ENCODE data around the gene MEAK7.
"Not testable (repeated sequence)": the region's sequence is repeated elsewhere in the genome, so short reads cannot be mapped to it uniquely, and the experiment has no call there.

Gene MEAK7

GRCh38 chr16:84532855-84533486 is 28.5 kb upstream of the MEAK7 start:
- no peak for DNase-seq

- peak; percentile 80 for DNase-seq
These were observed 27.8 kb upstream of the MEAK7 start for GRCh38 chr16:84532291-84532724.

GRCh38 chr16:84531671-84532111 is 27.2 kb upstream of the MEAK7 start:
- no peak for DNase-seq

GRCh38 chr16:84530590-84530989 is 26.1 kb upstream of the MEAK7 start:
- no peak for DNase-seq

- no peak for DNase-seq
These were observed 25.1 kb upstream of the MEAK7 start for GRCh38 chr16:84529607-84530006.

GRCh38 chr16:84528322-84528721 is 23.9 kb upstream of the MEAK7 start:
- no peak for DNase-seq

- DNase-seq: no peak
These were observed 23.2 kb upstream of the MEAK7 start for GRCh38 chr16:84527532-84528269.

- peak; percentile 87 for DNase-seq
These were observed 22.5 kb upstream of the MEAK7 start for GRCh38 chr16:84526794-84527531.

GRCh38 chr16:84524941-84525581 is 20.6 kb upstream of the MEAK7 start:
- not testable (repeated sequence) for DNase-seq

- no peak for DNase-seq
These were observed 20.0 kb upstream of the MEAK7 start for GRCh38 chr16:84524346-84524920.

GRCh38 chr16:84521497-84521770 is 17.0 kb upstream of the MEAK7 start:
- no peak for DNase-seq

GRCh38 chr16:84520725-84521496 is 16.5 kb upstream of the MEAK7 start:
- no peak for DNase-seq

GRCh38 chr16:84519855-84520254 is 15.4 kb upstream of the MEAK7 start:
- no peak for DNase-seq

GRCh38 chr16:84518804-84519341 is 14.4 kb upstream of the MEAK7 start:
- no peak for DNase-seq

- DNase-seq: not testable (repeated sequence)
These were observed 13.8 kb upstream of the MEAK7 start for GRCh38 chr16:84518220-84518619.

GRCh38 chr16:84517366-84517765 is 12.9 kb upstream of the MEAK7 start:
- DNase-seq: no peak

GRCh38 chr16:84514874-84515835 is 10.7 kb upstream of the MEAK7 start:
- no peak for DNase-seq

- no peak for DNase-seq
These were observed 9.9 kb upstream of the MEAK7 start for GRCh38 chr16:84514295-84514873.

GRCh38 chr16:84513666-84514065 is 9.2 kb upstream of the MEAK7 start:
- no peak for DNase-seq

- no peak for DNase-seq
These were observed 8.7 kb upstream of the MEAK7 start for GRCh38 chr16:84513123-84513522.

All from right hindlimb (tissue), 1 donor.